ENCODE measurements around the gene CCDC57.
A peak's percentile ranks its signal among the peaks of the same experiment; 100 is the strongest.

The CCDC57 gene

DNA sequence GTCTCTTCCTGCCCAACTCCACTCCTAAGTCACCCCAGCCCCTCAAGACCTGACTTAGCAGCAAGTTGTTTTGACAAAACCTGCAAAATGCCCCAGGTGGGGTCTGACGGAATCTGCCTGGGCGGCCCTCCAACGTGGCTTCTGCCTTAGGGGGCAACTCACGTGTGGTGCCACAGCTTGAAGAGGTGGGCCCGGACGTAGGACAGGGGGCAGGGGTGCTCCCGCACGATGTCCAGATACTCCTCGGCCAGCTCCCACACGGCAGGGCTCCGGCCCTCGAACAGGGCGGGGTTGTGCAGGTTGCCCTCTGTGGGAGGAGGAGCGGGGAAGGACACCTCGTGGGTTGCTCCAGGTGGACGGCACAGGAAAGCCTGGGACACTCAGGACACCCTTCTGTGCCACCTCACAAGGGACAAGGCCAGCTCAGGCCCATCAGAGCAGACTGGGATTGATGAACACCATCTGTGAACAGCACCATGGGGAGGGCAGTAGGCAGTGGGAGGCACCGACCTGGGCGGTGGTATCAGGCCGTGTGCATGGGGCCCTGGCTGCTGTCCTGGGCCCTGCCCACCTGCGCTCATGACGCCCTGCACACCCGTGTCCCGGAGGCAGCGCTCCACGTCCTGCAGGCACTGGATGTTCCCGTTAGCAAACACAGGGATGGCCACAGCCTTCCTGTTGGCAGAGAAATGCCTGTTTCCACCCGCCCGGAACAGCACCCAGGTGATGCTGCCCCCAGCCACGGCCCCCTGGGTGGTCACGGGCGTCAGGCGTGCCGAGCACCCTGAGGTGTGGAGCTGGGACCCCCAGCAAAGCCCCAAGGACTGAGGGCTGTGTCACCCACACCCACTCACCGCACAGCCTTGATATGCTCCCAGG, 151.4 kb downstream of the CCDC57 start:
- no peak for DNase-seq (ENCODE audit: low spot score)

DNA sequence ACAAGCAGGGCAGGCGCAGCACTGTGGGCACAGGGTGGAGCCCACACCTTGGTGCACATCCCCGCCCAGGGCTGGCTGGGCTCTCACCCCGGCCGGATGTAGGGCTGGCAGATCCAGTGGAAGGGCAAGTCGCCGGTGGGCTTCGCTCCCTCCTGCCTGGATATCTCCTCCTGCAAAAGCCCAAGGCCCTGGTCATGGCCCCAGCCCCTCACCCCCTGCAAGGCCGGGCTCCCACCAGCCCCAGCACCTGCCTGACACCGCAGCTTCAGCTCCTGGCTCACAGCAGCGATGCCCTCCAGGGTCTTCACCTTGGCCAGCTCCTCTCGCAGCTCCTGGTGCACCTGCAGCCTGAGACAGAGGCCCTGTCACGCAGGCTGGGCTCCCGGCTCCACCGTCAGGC, 152.0 kb downstream of the CCDC57 start:
- no peak for DNase-seq (ENCODE audit: low spot score)

DNA sequence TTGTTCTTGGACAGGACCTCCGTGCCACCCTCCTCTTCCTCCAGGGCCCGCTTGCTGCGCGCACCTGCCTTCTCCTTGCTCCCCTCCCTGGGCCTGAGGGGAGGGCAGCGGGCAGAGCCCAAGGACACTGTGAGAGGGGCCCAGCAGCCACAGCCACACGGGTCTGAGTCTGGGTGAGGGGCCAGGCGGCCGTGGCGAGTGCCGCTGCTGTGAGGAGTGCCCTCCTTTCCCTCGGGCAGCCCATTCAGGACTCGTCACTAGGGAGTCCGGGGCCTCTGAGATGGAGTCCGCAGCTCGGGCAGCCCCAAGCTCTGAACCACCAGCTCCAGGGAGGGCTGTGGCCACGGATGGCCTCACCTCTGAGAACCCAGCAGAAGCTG, 152.7 kb downstream of the CCDC57 start:
- DNase-seq (ENCODE audit: low spot score) = no peak

DNA sequence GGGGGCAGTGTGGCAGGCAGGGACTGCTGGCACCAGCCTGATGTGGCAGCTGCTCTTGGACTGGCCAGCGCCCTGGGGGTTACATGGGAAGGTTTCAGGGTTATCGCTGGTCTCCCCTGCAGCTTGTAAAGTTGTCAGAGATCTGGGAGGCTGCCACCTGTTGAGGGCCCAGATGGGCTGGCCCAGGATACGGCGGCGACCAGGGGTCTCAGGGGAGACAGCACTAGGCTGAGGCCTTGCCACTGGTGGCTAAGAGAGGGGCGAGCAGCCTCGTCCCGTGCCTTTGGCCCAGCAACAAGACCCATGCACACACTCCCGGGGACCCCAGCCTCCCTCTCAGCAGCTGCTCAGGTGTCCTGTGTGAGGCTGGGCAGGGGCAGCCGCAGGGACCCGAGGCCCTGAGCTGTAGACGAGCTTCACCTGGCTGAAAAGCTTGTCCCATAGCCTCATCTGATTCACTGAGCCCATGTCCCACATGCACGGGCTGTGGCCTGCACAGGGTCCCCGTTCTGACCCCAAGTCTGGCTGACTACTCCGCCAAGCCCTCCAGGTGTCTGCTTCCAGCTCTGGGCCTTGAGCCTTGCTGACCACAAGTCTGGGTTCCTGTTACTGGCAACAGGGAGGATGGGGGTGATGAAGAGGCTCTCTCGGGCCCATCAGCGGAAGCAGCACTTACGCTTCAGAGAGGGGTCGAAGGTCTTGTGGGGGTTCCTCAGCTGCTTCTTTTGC, 153.2 kb downstream of the CCDC57 start:
- DNase-seq (ENCODE audit: low spot score) = no peak

DNA sequence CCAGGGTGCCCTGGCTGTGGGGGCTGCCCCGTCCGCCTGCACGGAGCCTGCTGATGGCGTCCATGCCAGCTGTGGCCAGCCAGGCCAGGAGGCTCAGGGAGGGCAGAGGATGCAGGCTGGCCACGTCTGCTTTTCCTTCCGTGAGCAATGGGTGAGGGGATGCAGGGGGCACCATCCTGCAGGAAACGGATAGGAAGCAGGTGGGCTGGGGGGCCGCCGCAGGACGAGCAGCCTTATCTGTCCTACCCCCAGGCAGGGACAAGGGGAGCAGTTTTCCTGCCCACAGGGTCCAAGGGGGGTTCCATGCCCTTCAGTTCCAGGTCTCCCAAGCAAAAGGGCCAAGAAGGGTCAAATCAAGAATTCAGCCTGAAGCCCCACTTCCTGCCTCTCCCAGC, 153.8 kb downstream of the CCDC57 start:
- DNase-seq (ENCODE audit: low spot score) = no peak

DNA sequence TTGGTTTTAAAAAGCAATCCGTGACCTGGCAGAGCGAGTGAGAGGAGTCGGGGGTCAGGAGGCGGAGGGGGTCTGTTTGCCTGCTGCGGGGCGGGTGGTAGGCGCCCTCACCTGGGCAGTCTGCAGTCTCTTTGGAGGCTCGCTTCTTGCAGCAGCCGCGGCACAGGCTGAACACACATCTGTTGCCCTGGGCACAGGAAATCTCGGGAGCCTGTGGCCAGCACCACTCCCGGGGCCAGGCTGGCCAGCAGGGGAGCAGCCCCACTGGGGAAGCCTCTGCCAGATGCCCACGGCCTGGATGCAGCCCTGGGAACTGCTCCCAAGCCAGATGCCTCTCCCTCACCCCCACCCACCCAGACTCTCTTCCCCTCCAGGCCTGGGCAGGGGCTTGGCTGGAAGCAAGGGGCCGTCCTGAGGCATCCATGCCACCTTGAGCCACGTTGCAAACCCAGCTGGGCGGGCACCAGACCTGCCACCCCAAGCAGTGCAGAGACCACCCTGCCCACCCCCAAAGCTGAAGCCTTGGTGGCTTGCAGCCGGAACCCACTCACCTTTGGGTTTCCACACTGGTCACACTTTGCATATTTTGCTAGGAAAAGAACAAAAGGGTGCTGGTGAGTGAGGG, 154.3 kb downstream of the CCDC57 start:
- DNase-seq (ENCODE audit: low spot score) = no peak

DNA sequence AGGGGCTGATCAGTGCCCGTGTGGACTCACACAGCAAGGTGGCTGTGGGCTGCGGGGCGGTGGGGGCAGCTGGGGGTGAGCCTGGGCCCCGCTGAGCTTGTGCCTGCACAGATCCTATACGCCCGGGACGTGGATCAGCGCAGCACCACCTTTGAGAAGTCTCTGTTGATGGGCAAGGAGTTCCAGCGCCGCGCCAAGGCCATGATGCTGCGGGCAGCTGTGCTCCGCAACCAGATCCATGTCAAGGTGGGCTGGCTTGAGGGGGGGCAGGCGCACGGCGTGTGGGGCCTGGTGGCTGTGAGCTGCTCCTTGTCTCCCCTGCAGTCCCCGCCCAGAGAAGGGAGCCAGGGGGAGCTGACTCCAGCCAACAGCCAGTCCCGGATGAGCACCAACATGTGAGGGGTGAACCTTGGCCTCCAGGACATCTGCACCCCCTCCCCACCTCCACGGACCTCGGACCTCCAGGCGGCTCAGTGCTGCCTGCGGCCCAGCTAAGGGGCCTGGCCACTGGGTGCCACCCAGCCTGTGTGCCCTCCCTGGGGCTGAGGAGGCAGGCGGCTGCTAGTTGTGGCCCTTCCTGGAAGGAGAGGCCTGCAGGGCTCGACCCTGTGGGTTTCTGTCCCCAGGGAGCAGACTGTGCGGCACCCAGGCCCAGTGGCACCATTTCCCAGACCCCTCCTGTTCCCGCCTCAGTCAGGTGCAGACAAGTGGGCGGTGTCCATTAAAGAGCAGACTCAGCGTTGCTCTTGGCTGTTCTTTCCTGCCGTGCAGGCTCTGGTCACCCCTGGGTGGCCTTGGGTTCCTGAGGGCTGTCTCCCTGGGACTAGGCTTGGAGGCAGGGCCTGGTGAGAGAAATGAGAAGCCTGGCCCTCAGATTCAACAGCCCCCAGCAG, 155.7 kb downstream of the CCDC57 start:
- no peak for DNase-seq (ENCODE audit: low spot score)

DNA sequence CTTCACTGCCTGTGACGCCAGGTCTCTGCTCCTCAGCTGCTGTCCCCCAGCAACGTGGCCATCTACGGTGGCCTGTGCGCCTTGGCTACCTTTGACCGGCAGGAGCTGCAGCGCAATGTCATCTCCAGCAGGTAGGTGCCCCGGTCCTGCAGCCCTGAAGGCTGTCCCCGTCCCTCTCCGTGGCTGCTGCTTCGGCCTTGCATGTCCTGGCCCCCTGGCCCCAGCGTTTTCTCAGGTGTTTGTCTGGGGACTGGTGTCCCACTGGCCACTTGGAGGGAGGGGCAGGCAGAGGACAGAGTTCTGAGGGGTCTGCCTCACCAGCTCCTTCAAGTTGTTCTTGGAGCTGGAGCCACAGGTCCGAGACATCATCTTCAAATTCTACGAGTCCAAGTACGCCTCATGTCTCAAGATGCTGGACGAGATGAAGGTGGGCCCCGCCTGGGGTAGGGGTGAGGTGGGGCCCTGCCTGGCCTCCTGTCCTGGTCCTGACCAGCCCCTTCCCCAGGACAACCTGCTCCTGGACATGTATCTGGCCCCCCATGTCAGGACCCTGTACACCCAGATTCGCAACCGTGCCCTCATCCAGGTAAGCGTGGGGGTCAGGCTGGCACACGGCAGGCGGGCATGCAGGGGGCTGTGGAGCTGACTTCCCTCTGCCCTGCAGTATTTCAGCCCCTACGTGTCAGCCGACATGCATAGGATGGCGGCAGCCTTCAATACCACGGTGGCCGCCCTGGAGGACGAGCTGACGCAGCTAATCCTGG, 156.5 kb downstream of the CCDC57 start:
- DNase-seq (ENCODE audit: low spot score) = no peak

DNA sequence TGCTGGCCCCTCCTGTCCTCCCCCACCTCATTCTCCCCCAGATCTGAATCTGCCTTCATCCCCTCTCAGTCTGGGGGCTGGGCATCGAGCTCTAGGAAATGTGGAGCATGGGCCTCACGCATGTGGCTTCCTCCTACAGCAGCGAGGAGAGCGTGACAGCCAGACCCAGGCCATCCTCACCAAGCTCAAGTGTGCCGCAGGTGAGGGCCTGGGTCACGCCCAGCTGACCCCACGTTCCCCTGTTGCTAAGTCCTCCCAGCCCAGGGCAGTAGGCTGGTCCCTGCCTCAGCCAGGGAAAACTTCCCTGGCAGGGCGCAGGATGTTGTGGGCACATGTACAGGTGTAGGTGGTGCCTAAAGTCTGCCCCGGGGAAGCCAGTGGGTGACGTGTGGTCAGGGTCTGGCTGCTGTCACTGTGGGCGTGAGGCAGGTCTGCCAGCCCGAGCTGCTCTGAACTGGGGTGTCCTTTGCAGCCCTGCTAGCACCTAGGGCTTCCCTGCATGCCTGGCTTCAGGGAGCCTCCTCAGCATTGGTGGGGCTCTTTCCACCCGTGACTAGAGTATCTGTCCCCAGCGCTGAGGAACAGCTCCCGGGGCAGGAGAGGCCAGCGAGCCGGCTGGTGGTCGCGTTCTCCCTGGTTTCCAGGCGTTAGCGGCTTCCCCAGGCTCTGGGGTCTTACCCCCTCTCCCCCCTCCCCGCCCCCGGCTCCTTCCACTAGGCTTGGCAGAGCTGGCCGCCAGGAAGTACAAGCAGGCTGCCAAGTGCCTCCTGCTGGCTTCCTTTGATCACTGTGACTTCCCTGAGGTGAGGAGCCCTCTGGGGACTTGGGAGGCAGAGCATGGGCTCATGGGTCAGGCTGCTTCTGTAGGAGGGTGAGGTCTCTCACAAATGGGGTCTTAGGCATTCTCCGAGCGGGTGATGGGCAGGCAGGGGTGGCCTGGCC, 157.3 kb downstream of the CCDC57 start:
- DNase-seq (ENCODE audit: low spot score) = no peak

DNA sequence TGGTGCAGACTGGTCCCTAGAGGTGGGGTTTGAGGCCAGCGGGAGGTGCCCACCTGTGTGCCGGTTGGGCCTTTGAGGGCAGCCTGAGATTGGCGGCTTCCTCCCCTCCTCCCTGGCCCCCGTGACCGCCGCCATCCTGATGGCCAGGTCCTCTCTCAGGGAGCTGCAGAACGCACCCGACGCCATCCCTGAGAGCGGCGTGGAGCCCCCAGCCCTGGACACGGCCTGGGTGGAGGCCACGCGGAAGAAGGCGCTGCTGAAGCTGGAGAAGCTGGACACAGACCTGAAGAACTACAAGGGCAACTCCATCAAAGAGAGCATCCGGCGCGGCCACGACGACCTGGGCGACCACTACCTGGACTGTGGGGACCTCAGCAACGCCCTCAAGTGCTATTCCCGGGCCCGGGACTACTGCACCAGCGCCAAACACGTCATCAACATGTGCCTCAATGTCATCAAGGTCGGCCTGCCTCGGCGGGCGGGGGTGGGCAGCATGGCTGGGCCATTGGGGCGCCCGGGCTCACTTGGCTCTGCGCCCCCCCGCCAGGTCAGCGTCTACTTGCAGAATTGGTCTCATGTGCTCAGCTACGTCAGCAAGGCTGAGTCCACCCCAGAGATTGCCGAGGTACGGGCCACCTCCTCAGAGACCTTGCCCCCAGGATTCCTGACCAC, 158.2 kb downstream of the CCDC57 start:
- DNase-seq (ENCODE audit: low spot score) = no peak

DNA sequence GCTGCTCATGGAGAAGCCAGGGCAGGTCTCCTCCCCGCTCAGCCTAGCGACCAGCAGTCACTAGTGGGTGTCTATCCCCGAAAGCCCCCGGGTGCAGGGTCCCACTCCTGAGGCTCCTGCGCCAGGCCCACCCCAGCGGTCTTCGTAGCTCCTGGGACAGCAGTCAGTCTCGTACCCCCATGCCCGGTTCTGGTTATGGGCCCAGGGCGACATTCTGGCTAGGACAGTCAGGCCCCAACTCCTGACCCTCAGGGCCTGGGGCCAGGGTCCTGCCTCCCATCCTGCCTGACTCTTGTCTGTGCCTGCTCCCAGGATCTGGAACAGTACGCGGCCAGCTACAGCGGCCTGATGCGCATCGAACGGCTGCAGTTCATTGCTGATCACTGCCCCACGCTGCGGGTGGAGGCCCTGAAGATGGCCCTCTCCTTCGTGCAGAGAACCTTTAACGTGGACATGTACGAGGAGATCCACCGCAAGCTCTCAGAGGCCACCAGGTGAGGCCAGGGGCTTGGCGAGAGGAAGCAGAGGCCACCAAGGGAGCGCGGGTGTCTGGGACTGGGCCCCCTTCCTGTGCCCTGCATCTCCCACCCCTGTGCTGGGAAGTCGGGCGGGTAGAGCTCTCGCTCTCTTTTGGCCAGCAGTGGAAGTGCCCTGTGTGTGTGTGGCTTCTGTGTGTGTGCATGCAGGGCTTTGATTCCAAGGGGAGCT, 158.9 kb downstream of the CCDC57 start:
- no peak for DNase-seq (ENCODE audit: low spot score)

DNA sequence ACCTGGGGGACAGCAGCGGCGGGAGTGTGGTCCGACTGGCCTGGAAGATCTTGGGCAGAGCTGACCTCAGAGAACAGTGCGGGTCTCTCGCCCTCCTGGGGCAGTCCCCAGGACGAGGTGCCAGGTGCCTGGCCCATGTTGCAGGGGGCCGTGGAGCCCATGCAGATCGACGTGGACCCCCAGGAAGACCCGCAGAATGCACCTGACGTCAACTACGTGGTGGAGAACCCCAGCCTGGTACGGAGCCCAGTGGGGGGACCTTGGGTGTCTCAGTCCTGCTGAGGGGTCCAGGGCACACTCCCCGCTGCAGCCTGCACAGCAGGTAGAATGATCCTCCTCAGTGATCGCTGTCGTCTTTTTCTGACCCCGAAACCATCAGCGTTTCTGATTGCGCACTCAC, 159.5 kb downstream of the CCDC57 start:
- DNase-seq (ENCODE audit: low spot score) = no peak

DNA sequence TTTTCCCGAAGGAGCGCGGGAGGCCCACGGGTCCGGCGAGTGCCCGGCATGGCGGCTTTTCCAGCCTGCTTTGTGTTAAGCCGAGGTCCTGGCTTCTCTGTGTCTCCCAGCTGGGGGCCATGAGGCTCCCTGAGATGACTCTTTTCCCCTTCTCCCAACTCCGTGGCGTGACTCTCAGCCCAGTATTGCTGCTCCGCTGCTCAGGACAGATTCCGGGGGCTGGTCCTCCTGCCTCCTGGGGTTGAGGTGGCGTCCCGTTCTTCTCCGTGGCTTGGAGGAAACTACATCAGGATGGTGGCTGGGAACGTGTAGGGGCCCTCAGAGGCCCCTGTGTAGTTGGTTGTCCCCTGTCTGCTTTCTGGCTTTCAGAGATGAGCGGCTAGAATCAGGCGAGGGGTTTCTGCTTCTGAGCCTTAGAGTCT, 160.0 kb downstream of the CCDC57 start:
- DNase-seq (ENCODE audit: low spot score) = no peak

DNA sequence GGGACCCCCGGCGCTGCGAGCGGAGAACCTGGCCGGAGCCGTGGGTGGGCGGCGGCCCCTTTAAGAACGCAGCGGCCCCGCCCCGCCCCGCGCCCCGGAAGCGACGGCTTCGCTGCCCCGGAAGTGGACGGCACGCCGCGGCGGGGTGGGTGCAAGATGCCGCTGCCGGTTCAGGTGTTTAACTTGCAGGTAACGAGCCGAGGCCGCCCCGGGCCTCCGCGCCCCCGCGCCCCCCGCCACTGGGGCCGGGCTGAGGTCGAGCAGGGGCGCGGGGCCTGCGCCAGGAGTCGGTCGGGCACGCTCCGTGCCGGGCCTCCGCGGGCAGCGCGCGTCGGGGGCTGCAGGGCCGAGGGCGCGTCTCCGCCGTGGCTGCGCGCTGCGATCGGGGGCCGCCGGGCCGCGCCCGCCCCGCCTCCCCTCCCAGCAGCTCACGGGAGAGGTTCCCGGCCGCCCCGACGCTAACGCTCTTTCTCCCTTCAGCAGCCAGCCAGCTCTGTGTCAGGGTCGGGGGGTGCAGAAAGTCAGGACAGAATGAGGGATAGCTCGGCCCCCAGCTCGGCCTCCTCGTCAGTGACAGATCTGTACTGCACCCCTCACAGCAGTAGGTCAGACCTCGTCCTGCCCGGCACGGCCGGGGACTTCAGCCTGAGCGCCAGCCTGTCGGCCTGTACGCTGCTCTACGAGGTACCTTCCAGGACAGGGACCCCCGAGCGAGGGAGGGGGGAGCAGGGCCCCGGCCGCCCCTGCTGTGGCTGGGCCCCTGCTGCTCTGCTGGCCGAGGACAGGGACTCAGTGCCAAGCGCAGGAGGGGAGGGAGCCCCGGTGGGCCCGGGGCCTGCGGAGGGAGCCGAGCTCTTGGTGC, 160.6 kb downstream of the CCDC57 start, which contains the start of the genes GPS1 and RFNG:
TSS of gene GPS1 (plus strand) at position 123 of the 862 bp plus-strand sequence. CDS start at position 157, 34 bp downstream.
TSS of gene RFNG (minus strand) at position 36 of the 862 bp plus-strand sequence. CDS start 45 bp downstream, outside the sequence.
- peak; percentile 64 for DNase-seq (ENCODE audit: low spot score)
